GM12878 (cell line): Measurements from ENCODE around the gene TNFAIP3. TPM values are rescaled to one million over a fixed set of nuclear protein-coding genes. Genes with fewer than 3 reads are reported as not detected.

Source experiments
- BCL11A ChIP-seq: IDR thresholded peaks from 2 replicates; pipeline ENCODE4 v1.6.1; 2011; ENCODE audit warnings: low read depth, low read length
- CBFB ChIP-seq: IDR thresholded peaks from 2 replicates; pipeline ENCODE4 v1.6.1; 2016; ENCODE audit warnings: antibody characterized with exemption, low read depth
- CHD1 ChIP-seq: IDR thresholded peaks from 2 replicates; pipeline ENCODE4 v1.6.1; 2012; ENCODE audit warnings: low read depth, low read length, improper control_type of control experiment
- CHD2 ChIP-seq: IDR thresholded peaks from 2 replicates; pipeline ENCODE4 v1.6.1; 2011; ENCODE audit warnings: low read depth, low read length, improper control_type of control experiment, borderline replicate concordance
- CTCF ChIP-seq, 3 experiments: IDR thresholded peaks in 2 of 3; conservative IDR thresholded peaks in 1 of 3; 2 replicates each; pipeline ENCODE4 v1.5.1; 2011; ENCODE audit warnings: low read depth in 3 of 3, low read length in 3 of 3, mild to moderate bottlenecking in 3 of 3, control low read depth in 2 of 3, moderate library complexity in 2 of 3, inconsistent platforms in 1 of 3, mixed read lengths in 1 of 3; ENCODE audit not compliant: control insufficient read depth in 2 of 3, insufficient read depth in 1 of 3; ENCODE audit errors: extremely low read depth in 1 of 3
- GABPA ChIP-seq: IDR thresholded peaks from 2 replicates; pipeline ENCODE4 v1.6.1; 2014; ENCODE audit warnings: antibody characterized with exemption, low read depth, mild to moderate bottlenecking, inconsistent platforms
- GATAD2B ChIP-seq: fragments of 450-650 bp; conservative IDR thresholded peaks from 2 replicates; pipeline ENCODE4 v1.6.1; 2017; ENCODE audit warnings: low read depth, mild to moderate bottlenecking, moderate library complexity
- HSF1 ChIP-seq: fragments of 150-350 bp; IDR thresholded peaks from 2 replicates; pipeline ENCODE4 v1.6.1; 2014; ENCODE audit warnings: mild to moderate bottlenecking, low read depth, low read length
- IRF3 ChIP-seq: fragments of 450-650 bp; IDR thresholded peaks from 2 replicates; pipeline ENCODE4 v1.6.1; 2014; ENCODE audit warnings: mild to moderate bottlenecking
- JUNB ChIP-seq: IDR thresholded peaks from 2 replicates; pipeline ENCODE4 v1.6.1; 2016; ENCODE audit warnings: antibody characterized with exemption, mild to moderate bottlenecking
- MEF2A ChIP-seq: IDR thresholded peaks from 2 replicates; pipeline ENCODE4 v1.6.1; 2011; ENCODE audit warnings: low read depth, mild to moderate bottlenecking, low read length, moderate library complexity; ENCODE audit not compliant: insufficient read depth
- MTA2 ChIP-seq: fragments of 450-650 bp; IDR thresholded peaks from 2 replicates; pipeline ENCODE4 v1.6.1; 2016; ENCODE audit warnings: low read depth, mild to moderate bottlenecking, moderate library complexity
- MXI1 ChIP-seq: fragments of 150-350 bp; IDR thresholded peaks from 2 replicates; pipeline ENCODE4 v1.6.1; 2011; ENCODE audit warnings: low read depth, mild to moderate bottlenecking, inconsistent platforms, low read length, improper control_type of control experiment
- MYC ChIP-seq: IDR thresholded peaks from 2 replicates; pipeline ENCODE4 v1.6.1; 2011; ENCODE audit warnings: mild to moderate bottlenecking, low read length, moderate library complexity, inconsistent platforms; ENCODE audit not compliant: insufficient read depth, insufficient replicate concordance, insufficient read length, severe bottlenecking
- RCOR1 ChIP-seq: conservative IDR thresholded peaks from 2 replicates; pipeline ENCODE4 v1.6.1; 2012; ENCODE audit warnings: low read depth, low read length, improper control_type of control experiment
- RELA ChIP-seq: fragments of 450-650 bp; IDR thresholded peaks from 2 replicates; pipeline ENCODE4 v1.8.0; 2014; ENCODE audit warnings: borderline replicate concordance; ENCODE audit not compliant: partially characterized antibody
- RELB ChIP-seq: fragments of 450-650 bp; IDR thresholded peaks from 2 replicates; pipeline ENCODE4 v1.6.1; 2017; ENCODE audit warnings: low read depth, mild to moderate bottlenecking, moderate library complexity
- RUNX3 ChIP-seq: IDR thresholded peaks from 2 replicates; pipeline ENCODE4 v1.6.1; 2012; ENCODE audit warnings: low read length, inconsistent platforms
- SIN3A ChIP-seq: IDR thresholded peaks from 2 replicates; pipeline ENCODE4 v1.6.1; 2012; ENCODE audit warnings: low read depth, low read length, improper control_type of control experiment
- SMC3 ChIP-seq: IDR thresholded peaks from 2 replicates; pipeline ENCODE4 v1.6.1; 2011; ENCODE audit warnings: low read length, improper control_type of control experiment, borderline replicate concordance
- SREBF1 ChIP-seq: IDR thresholded peaks from 2 replicates; pipeline ENCODE4 v1.6.1; 2012; ENCODE audit warnings: mild to moderate bottlenecking, low read length
- STAT1 ChIP-seq: fragments of 450-650 bp; conservative IDR thresholded peaks from 2 replicates; pipeline ENCODE4 v1.6.1; 2014; ENCODE audit warnings: antibody characterized with exemption, mild to moderate bottlenecking
- TARDBP ChIP-seq: IDR thresholded peaks from 2 replicates; pipeline ENCODE4 v1.6.1; 2016; ENCODE audit warnings: borderline replicate concordance
- TBL1XR1 ChIP-seq: IDR thresholded peaks from 2 replicates; pipeline ENCODE4 v1.6.1; 2012; ENCODE audit warnings: low read depth, low read length, improper control_type of control experiment
- WRNIP1 ChIP-seq: IDR thresholded peaks from 2 replicates; pipeline ENCODE4 v1.6.1; 2011; ENCODE audit warnings: low read depth, low read length, improper control_type of control experiment, borderline replicate concordance
- ZNF217 ChIP-seq: fragments of 450-650 bp; IDR thresholded peaks from 2 replicates; pipeline ENCODE4 v1.6.1; 2017; ENCODE audit warnings: antibody characterized with exemption, mild to moderate bottlenecking
- ZNF24 ChIP-seq: fragments of 450-650 bp; IDR thresholded peaks from 2 replicates; pipeline ENCODE4 v1.6.1; 2017; ENCODE audit warnings: antibody characterized with exemption, mild to moderate bottlenecking
- ZZZ3 ChIP-seq: IDR thresholded peaks from 2 replicates; pipeline ENCODE4 v1.6.1; 2011; ENCODE audit warnings: low read depth; ENCODE audit not compliant: control insufficient read depth, insufficient read length
- polyA plus RNA-seq, 11 experiments: library from polyadenylated mRNA; depleted of rRNA in 4 of 11; unstranded in 6 of 11; stranded (reverse) in 5 of 11; fragments of >200 nt; fragmentation: Nextera tagmentation in 4 of 11; fragmentation: Illumina TruSeq in 1 of 11; extraction: Ambion mirVana in 4 of 11; extraction: Trizol in 1 of 11; gene quantifications; 1 replicate in 1 of 11; 2 replicates in 10 of 11; pipeline versions ENCODE4 v1.2.1 to v1.2.3, GENCODE V29; 2011 to 2016; ENCODE audit warnings: inconsistent platforms in 2 of 11, missing spikeins in 2 of 11, low read depth in 1 of 11
- total RNA-seq, 4 experiments: library from RNA; depleted of rRNA in 3 of 4; stranded (reverse); fragments of >200 nt in 3 of 4; fragmentation: Illumina TruSeq in 1 of 4; extraction: Trizol in 1 of 4; gene quantifications; 2 replicates each; pipeline versions ENCODE4 v1.2.1 to v1.2.3, GENCODE V29; 2013 to 2021

Gene TNFAIP3
- total and polyA plus RNA-seq, 10 of the 15 experiments (the other 5 are each of a cell fraction or from before 2014, with no cell fraction given): 18.0 to 350 (median 127) TPM

GRCh38 chr6:137919502-137919823 is 52.4 kb downstream of the TNFAIP3 start (continued):
- TF ChIP-seq ZZZ3 (no peak), MXI1 (no peak), IRF3 (no peak), CTCF (IDR thresholded peaks at IDR 0.05 in 2 of 3, conservative IDR thresholded peaks at IDR 0.05 in 1 of 3; ENCODE audit: control insufficient read depth in 2 of 3, extremely low read depth in 1 of 3, insufficient read depth in 1 of 3, low read depth in 3 of 3, low read length in 3 of 3) (no peak), CBFB (0 out of 2 replicates have a peak, but pooled peaks have one; percentile 24), SIN3A (no peak), WRNIP1 (no peak), RELB (peak; percentile 82; the same call in 1 of the 2 replicates), MEF2A (no peak), RUNX3 (peak; percentile 90), CHD1 (no peak), HSF1 (no peak), GATAD2B (no peak), STAT1 (no peak), RCOR1 (no peak), RELA (no peak), JUNB (peak; percentile 67), SREBF1 (no peak), TBL1XR1 (no peak), MTA2 (peak; percentile 65), SMC3 (no peak), CHD2 (no peak), TARDBP (no peak), GABPA (no peak), ZNF24 (no peak), BCL11A (no peak), ZNF217 (peak; percentile 73; the same call in 1 of the 2 replicates), MYC (no peak)
